ENCODE measurements around the gene COL18A1.

Gene COL18A1

GRCh38 chr21:45403133-45403824, 1.7 kb upstream of the COL18A1 start:
- DNase-seq = no peak

GRCh38 chr21:45403825-45404729, 888 bp upstream of the COL18A1 start:
- DNase-seq = no peak

- no peak for DNase-seq
Measured at GRCh38 chr21:45405271-45405818, 380 bp downstream of the COL18A1 start.

GRCh38 chr21:45405819-45406762, 1.1 kb downstream of the COL18A1 start:
- DNase-seq = no peak

- DNase-seq = no peak
Measured at GRCh38 chr21:45406801-45407628, 2.0 kb downstream of the COL18A1 start.

- DNase-seq = no peak
Measured at GRCh38 chr21:45407629-45408247, 2.8 kb downstream of the COL18A1 start.

GRCh38 chr21:45408271-45408791, 3.4 kb downstream of the COL18A1 start:
- DNase-seq = no peak

- DNase-seq = no peak
Measured at GRCh38 chr21:45408801-45409261, 3.9 kb downstream of the COL18A1 start.

- DNase-seq = no peak
Measured at GRCh38 chr21:45409466-45410150, 4.6 kb downstream of the COL18A1 start.

GRCh38 chr21:45410151-45410864, 5.3 kb downstream of the COL18A1 start:
- DNase-seq = no peak

- DNase-seq = no peak
Measured at GRCh38 chr21:45410865-45411809, 6.2 kb downstream of the COL18A1 start.

- DNase-seq = no peak
Measured at GRCh38 chr21:45411810-45412206, 6.8 kb downstream of the COL18A1 start.

- no peak for DNase-seq
Measured at GRCh38 chr21:45412491-45412890, 7.5 kb downstream of the COL18A1 start.

GRCh38 chr21:45412909-45413611, 8.1 kb downstream of the COL18A1 start:
- no peak for DNase-seq

- no peak for DNase-seq
Measured at GRCh38 chr21:45413922-45414321, 9.0 kb downstream of the COL18A1 start.

- DNase-seq = no peak
Measured at GRCh38 chr21:45414396-45415187, 9.6 kb downstream of the COL18A1 start.
